ENCODE measurements around the gene DCDC2C.
A peak's percentile ranks its signal among the peaks of the same experiment; 100 is the strongest.

Gene DCDC2C, protein sequence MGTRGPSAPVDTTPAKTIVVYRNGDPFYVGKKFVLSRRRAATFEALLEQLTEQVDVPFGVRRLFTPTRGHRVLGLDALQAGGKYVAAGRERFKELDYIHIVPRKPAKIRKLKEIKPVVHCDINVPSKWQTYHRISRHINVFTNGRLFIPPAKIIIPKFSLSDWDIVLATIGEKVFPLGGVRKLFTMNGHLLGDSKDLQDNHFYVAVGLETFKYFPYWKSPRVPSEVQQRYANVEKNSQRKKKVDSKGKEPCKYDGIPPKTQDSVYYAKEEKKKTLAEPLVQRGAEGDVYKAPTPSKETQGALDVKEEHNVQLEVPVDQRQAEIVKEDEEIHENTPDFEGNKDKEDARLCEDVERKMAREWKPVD

DNA sequence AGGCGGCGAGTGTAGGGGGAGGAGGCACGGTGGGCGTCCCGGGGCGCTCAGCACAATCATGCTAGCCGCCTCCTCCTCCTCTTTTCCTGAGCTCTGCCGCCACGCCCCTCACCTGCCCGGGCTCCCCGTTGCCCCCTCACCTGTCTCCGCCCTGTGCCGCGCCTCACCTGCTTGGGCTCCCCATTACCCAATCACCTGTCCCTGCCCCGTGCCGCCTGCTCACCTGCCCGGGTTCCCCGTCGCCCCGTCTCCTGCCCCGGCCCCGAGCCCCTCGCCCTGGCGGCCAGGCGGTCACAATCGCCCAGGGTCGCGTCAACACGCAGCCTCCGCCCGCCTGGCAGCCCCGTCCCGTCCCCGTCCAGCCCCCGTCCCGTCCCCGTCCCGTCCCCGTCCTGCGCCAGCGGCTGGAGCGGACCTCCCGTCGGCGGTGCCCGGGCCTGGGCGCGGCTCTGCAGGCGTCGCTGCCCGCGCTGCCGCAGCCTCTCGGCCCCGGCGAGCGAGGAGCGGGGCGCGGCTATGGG is at the start of gene DCDC2C:
Gene DCDC2C, plus strand, starts transcription at position 340 of the 521 bp plus-strand sequence. Its CDS starts 177 bp downstream, at position 517.
- no peak for DNase-seq (ENCODE audit: low read depth in 2 of 2)

DNA sequence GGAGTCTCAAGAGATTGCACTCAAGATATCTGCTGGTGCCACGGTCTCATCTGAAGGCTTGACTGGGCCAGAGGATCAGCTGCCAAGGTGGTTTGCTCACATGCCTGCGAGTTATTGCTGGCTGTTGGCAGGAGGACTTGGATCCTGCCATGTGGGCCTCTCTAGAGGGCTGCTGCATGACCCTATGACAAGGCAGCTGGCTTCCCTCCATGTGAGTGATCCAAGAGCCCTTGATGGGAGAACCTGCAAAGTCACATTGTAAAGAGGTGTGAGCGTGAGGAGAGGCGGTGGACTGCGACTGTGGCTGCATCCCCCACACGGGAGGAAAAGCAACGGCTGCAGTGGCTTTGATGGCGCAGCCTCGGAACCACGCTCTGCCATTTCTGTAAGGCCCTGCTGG is 49.4 kb upstream of the DCDC2C start:
- DNase-seq (ENCODE audit: low read depth in 2 of 2) = no peak

DNA sequence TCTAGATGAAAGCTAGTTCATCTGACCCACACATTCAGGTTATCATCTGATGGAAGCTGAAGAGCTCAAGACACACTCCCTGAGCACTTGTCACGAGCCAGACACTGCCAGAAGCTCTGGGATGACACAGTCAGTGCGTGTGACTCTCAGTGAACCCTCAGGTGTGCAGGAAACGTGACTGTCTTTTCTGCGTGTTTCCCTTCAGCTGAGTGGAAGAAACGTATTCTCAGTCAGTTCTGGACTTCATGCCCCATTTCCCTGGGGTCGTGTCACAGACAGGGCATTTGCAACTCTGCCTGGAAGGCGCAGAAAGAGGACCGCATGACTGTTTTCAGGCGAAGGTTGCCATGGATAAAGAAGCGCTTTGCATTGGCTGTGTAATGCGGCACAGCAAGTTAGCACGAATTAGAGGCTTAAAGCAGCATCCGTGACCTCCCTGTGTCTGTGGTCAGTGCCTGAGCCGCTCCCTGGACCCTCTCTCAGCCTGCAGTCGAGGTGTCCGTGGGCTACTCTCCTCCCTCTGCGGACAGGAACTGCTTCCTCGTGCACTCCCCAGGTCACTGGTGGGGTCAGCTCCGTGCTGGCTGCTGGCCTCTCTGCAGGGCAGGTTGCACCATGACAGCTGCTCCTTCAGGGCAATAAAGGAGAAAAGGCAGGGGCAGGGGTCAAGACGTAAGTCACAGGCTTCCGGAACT is 48.7 kb upstream of the DCDC2C start:
- no peak for DNase-seq (ENCODE audit: low read depth in 2 of 2)

DNA sequence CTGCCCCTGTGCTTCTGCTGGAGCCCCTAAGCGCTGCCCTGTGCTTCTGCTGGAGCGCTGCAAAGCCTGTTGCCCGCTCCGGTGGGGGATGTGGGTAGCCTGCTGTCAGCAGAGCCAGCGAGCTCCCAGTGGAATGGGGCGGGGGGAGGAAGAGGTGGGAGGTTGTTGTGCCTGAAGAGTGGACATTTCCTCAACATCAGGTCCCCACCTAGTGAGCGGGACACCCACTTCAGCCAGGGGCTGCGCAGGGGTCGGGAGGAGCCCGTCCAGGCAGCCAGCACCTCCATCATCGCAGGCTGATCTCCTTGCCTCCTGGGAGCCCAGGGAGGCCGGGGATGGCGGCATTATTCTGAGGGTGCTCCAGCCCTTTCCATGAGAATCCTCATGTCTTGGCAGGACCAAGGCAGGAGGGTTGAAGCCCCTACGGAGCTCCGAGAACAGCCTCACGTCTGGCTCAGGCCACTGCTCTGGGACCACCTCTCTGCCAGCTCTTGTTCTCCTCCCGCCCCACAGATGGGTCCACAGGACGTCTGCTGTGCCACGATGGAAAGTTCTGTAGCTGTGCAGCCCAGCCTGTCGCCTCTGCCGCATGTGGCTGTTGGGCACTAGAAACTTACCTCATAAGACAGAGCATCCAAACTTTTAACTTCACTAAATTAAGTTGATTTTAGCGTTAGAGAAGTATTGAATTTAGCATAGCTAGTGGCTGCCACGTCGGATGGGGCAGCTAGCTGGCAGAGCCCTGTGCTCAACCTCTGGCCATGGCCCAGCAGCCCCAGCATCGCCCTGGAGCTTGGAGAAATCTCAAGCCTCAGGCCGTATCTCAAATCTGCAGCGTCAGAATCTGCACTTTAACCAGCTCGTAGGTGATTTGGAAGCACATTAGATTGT is 47.3 kb upstream of the DCDC2C start:
- DNase-seq (ENCODE audit: low read depth in 2 of 2) = no peak

DNA sequence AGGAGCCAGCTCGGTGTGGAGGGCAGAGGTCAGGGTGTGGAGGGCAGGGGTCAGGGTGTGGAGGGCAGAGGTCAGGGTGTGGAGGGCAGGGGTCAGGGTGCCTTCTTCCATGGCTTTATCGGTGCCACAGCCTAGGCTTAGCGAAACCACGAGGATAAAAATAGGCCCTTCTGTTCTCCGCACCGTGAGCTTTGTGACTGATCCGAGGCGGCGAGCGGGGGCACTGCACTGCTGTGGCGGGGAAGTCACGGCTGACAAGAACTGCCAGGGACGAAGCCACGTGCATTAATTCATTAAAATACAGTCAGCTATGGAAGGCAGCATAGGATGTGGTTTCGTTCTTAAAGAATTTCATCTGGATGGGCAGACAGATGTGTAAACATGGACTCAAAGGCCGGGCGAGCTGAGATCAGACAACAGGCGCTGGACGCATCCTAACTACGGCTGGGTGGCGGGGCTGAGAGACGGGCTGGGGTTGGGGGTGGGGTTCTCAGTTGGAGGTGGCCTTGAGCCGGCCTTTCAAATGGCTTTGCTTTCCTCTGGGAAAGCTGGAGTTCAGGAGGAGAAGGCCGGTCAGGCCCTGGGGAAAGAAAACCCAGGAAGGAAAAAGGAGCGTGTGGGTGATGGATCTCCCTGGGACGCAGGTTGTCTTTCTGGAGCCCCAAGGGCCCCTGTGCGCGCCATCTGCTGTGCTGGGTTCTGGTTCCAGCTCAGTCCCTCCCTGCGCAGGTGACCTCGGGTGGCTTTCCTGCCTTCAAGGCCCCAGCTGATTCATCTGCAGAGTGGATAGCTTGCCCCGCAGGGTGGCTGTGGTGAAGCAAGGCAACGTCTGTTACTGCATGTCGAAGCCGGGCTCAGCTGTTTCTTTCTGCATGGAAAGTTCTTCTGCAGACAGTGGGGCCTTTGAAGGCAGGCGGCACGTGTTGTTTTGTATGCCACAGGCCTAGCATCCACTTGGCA is 46.3 kb upstream of the DCDC2C start:
- DNase-seq (ENCODE audit: low read depth in 2 of 2) = no peak

DNA sequence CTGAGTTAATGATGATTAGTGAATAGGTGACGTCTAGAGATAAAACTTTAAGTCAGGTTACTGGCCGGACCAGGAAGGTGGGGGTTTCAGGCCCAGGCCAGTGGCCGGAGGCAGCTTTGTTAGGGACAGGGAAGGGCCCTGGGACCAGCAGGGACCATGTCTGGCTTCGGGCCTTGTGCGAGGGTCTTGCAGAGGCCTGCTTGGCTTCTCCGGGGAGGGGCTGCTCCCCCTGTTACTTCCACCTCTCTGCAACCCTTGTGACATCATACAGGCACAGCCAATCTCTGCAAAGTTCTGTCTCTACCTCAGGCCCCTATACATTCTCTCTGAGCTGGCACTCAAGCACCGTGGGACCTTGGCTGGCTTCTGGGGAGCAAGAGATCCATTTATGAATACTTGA is 45.5 kb upstream of the DCDC2C start, which contains the start of gene ALLC:
Gene ALLC, plus strand, starts transcription at position 320 of the 400 bp plus-strand sequence. CDS start 12,958 bp downstream, outside the sequence.
- DNase-seq (ENCODE audit: low read depth in 2 of 2) = no peak

DNA sequence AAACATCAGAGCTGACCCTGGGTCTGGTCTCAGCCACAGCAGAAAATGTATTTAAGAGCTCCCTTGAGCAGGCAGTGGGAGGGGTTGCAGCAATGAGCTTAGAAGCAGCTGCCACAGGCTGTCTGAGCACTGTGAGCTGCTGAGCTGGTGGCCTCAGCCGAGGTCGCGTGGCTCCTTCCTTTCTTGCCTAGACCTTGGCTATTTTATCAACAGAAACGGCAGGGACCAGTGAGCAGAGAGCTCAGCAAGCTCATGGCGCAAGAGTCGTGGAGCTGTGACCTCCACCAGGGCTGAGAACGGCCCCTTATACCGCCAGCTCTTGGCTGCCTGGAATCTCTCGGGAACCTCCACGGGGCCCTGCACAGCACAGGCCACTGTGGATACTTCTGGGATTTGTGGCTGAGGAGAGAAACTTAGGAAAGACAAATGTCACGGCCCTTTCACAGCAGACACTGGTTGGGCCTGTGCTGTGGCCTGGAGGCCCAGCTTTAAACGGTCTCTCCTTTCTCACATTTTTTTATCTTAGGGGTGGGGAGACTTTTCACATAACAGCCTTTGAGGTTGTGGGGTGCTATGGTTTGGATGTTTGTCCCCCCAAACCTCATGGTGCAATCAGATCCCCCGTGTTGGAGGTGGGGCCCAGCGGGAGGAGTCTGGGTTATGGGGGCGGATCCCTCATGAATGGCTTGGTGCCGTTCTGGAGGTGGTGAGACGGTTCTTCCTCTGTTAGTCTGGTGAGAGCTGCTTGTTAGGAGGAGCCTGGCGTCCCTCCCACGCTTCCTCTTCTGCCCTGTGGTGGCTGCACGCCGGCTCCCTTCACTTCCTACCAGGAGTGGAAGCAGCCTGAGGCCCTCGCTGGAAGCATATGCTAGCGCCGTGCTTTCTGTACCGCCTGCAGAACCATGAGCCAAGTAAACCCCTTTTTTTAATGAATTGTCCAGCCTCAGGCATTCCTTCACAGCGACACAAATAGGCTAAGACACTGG is 43.6 kb upstream of the DCDC2C start:
- DNase-seq (ENCODE audit: low read depth in 2 of 2) = no peak

DNA sequence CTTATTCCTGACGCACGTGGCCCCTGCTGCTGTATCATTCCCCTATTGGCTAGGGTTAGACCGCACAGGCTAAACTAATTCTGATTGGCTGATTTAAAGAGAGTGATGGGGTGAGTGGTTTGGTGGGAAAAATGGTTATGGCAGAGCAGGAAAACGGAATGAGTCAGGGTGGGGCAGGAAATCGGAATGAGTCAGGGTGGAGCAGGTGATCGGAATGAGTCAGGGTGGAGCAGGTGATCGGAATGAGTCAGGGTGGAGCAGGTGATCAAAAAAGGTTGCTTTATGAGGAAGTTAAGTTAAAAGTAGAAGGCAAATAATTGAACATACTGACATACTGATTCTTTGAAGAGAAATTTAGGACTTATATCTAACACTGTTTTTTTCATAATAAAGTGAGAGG is 42.7 kb upstream of the DCDC2C start:
- DNase-seq (ENCODE audit: low read depth in 2 of 2) = peak in 1 of 2 donors; percentile 8

DNA sequence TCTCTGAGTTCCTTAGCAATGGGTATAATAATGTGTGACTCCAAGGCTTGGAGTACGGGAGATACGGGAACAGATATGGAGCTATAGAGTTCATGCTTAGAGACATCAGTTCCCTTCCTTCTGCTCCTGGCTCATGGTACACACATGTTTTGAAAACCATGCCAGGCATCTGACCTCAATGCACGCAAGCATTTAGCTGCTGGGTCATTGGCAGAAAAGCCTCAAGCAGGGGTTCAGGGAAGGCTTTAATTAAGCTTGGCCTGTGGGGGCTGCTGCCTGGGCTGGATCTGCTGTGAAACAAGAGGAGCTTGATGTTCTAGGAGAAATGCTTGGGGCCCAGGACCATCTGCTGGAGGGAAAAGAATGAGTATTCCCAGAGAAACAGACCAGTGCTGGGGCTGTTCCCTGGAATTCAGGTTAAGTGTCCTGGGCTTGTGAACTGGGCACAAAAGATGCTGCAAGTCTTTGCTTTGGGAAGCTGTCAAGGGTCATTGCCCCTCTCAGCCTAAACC is 42.2 kb upstream of the DCDC2C start:
- DNase-seq (ENCODE audit: low read depth in 2 of 2) = no peak

DNA sequence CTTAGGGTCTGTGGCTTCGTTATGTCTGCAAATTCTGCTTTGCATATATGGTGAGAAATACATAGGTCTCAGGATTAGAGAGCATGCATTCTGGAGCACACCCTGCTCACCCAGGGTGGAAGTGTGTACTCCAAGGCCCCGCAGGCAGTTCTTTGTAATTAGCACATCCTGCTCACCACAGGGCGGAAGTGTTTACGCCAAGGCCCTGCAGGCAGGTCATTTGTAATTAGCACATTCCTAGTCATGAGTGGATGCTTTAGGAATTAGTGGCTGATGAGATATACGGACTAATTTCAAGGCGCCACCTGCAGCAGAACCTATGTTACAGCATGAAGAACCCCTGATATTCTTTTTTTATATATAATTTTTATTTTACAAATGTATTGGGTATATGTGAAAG is 41.1 kb upstream of the DCDC2C start:
- no peak for DNase-seq (ENCODE audit: low read depth in 2 of 2)

DNA sequence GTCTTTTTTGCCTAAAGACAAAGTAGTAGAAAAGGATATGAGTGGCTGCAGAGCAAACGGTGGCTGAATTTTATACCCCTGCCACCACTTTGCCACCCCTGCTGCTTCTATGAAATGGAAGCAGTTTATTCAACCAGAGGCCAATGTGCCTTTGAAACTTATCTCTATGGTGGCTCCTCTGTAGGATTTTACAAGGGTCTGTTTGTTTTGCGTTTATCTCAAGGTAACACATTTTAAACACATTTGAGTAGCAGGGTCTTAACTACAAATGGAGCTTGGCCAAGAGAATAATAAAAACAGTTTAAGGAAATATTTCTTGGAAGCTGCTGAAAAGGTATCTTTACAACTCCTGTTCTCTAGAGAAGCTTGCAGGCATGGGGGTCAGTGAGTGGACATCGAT is 39.3 kb upstream of the DCDC2C start:
- DNase-seq (ENCODE audit: low read depth in 2 of 2) = no peak

DNA sequence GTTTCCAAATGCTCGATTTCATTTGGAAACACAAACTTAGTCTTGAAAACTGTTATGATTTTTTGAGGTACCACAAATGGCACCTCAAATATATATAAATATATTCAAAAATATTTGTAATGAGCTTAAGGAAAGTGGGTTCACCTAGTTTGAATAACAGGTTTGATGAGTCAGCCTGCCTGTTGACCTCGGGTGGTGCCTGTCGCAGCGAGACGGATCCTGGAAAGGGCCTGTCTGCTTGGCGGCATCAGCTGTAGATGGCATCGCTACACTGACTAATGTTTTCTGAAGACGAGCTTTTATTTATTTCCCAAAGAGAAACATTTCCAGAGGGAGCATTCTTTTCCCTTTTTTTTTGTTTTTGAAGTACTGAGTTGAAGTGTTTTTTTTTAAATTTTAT is 38.5 kb upstream of the DCDC2C start:
- no peak for DNase-seq (ENCODE audit: low read depth in 2 of 2)

DNA sequence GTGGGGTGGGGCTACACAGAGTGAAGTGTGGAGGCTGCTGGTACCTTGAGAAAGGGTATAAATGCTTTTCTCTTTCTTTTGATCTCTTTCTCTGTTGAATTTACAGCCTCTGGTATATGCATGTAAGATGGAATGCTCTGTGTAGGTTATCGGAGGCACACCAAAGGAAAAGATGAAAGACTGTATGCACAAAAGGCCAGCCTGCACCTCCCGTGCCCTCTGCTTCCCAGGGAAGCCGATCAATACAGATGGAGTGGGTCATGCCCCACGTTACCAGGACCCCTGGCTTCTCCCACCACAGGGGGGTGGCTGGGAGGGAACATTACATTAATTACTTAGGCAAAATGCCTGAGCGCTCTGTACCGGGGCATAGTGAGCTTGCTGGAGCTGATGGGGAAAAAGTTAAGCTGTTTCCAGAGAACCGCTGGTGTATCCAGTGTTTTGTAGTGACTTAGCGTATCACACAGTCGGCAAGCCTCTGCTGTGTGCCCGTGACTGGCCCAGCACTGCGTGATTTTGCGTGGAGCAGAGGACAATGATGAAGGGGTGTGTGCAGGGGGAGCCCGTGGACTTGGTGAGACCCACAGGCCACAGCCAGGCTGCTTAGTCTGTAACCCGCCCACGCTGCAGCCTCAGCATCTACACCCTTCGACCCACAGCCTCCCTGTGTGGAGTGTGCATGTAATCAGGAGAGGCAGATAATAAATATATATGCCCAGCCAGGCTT is 37.3 kb upstream of the DCDC2C start:
- no peak for DNase-seq (ENCODE audit: low read depth in 2 of 2)

DNA sequence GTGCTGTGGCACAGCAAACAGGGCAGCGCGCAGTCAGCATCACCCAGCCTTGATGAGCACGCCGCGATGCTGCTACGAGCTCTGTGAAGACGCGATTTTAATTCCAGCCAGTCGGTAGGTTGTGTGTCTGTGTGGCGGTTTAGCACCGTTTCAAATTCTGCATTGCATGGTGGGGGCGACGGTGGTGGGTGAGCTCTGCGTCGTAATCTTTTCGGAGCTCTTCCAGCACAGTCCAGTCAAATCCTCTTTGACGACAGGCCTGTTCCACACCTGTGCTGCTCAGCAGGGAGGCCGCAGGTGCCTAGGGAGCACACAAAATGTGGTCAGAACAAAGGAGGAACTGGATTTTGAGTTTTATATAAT is 36.8 kb upstream of the DCDC2C start:
- no peak for DNase-seq (ENCODE audit: low read depth in 2 of 2)

DNA sequence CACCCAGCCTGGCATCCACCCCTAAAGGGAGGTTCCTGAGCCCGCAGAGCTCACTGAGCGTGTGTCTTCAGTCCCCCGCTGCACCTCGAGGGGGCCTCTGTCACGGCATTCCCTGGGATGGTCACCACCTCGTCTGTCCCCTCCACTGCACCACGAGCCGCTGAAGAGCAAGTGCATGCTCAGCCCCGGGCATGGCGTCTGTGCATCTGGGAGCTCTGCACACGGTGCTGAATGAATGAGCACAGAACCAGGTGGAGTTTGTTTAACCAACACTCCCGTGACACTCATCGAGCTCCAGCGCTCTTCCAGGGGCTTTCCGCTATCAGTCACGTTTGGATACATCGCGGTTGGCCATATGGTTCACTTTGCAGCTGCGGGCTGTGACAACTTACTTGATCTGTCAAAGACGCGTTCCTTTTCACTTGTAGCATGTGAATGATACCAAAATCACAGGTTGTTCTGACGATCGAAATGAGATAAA is 36.2 kb upstream of the DCDC2C start:
- no peak for DNase-seq (ENCODE audit: low read depth in 2 of 2)

DNA sequence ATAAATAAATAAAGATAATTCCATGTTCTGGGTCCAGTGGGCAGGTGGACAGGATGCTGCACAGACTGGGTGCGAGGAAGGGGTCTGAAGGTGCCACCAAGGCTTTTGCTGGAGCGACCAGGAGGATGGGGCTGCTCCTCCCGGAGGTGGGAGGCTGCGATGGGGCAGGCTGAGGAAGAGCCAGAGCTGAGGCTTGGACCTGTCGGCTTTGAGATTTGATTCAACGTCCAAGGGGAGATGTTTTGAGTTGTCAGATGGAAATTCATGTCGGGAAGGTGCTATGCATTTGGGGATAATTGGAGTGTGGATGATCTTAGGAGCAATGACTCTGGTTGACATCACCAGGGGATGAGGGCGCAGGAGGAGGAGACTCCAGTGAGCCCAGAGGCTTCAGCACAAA is 33.7 kb upstream of the DCDC2C start:
- DNase-seq (ENCODE audit: low read depth in 2 of 2) = no peak

DNA sequence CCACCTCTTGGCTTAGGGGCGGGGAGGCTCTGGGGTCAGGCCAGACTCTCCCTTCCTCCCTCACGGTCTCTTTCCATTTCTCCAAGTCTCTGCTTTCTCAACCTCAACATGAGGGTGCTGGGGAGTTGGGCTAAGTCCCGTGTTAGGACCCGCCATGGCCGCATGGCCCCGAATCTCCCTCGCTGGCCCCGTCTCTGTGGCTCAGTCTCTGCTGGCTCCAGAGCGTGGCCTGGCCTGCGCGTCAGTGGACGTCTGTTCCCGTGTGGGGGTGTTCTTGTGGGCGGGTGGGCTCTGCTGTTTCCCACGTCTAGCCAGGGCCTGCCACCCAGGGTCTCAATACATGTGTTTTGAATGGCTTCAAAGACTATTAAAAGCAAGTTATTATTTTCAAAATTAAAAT is 33.0 kb upstream of the DCDC2C start:
- no peak for DNase-seq (ENCODE audit: low read depth in 2 of 2)

DNA sequence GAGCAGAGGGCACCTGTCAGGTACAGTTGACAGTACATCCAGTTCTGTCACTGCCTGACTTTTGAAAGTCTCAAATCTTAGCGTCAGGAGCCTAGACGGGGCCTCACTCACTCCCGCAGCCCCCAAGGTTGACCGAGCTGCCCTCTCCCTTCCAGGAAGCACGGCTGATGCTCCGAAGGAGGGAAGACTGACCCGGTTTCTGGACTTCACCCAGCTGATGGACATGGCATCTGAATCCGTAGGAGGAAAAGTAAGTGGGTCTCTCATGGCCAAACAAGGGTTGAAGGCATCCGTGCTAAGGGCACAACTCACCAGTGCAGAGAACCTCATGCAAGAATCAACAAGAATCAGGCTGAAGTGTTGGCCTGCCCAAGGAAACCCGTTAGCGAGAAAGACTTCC is 32.4 kb upstream of the DCDC2C start:
- DNase-seq (ENCODE audit: low read depth in 2 of 2) = no peak

All from stimulated activated CD8-positive, alpha-beta memory T cell treated with anti-CD3 and anti-CD28 coated beads, Interleukin-15, amount 100 ng/mL, for 48 hours (primary cell).